AG04450 (cell line): ENCODE data around the gene STARD6. TPM values are rescaled to one million over a fixed set of nuclear protein-coding genes. Genes with fewer than 3 reads are reported as not detected.
A peak's percentile ranks its signal among the peaks of the same experiment; 100 is the strongest.

Source experiments
- CTCF ChIA-PET: fragments of 300-600, 350-600 bp; formaldehyde crosslinking; extraction: SDS; loops from one replicate; lab custom pipeline; 2022; ENCODE audit warnings: antibody characterized with exemption, inconsistent platforms; lab: Charles Lee
- POLR2A ChIA-PET: fragments of 350-600 bp; formaldehyde crosslinking; extraction: SDS; loops from one replicate; lab custom pipeline; 2021; ENCODE audit warnings: antibody characterized with exemption, inconsistent platforms; lab: Yijun Ruan, JAX
- DNase-seq: peaks from one replicate; pipeline ENCODE4 v3.0.0-alpha.2; 2011; ENCODE audit warnings: low read depth, low spot score
- H3K27ac ChIP-seq: one replicate; pipeline ENCODE4 v1.5.1; 2012; ENCODE audit warnings: low read depth, low read length, control low read depth
- H3K27me3 ChIP-seq: one replicate; pipeline ENCODE4 v1.6.0; 2012; ENCODE audit warnings: low read length; ENCODE audit not compliant: control insufficient read depth, insufficient read depth
- H3K4me3 ChIP-seq: 2 replicates; pipeline ENCODE4 v1.5.1; 2011; ENCODE audit warnings: mild to moderate bottlenecking, low read depth, low read length, control low read depth
- H3K9me3 ChIP-seq: 2 replicates; pipeline ENCODE4 v1.5.1; 2012; ENCODE audit warnings: low read length; ENCODE audit not compliant: control insufficient read depth, insufficient read depth
- CTCF ChIP-seq: IDR thresholded peaks from 2 replicates; pipeline ENCODE4 v1.5.1; 2011; ENCODE audit warnings: low read depth, low read length, control low read depth, inconsistent platforms
- polyA plus RNA-seq: library from polyadenylated mRNA; depleted of rRNA; stranded (reverse); fragments of >200 nt; gene quantifications from 2 replicates; pipeline ENCODE4 v1.2.3, GENCODE V29; 2011

STARD6 gene
- polyA plus RNA-seq, 1 experiment: 0.14 TPM

- Histone ChIP-seq H3K27ac (no peak overlapping the region), H3K9me3 (no peaks in the 10 kb centered on the region), H3K4me3 (no peak overlapping the region), H3K27me3 (no peaks in the 10 kb centered on the region)
- CTCF ChIA-PET: interaction anchor here (0.6 to 1.0 kb wide), 3 partner anchors 10 to 947 kb away, joined by 3 to 4 read pairs (median 3); no protein-coding TSS in a partner anchor
- DNase-seq: no peak
- peak; percentile 22; the same call in 1 of the 2 replicates for TF ChIP-seq CTCF
- POLR2A ChIA-PET: no interaction called here
Observed at GRCh38 chr18:54330768-54331548, 26.7 kb downstream of the STARD6 start.

GRCh38 chr18:54329787-54330186 is 27.9 kb downstream of the STARD6 start:
- no peak for TF ChIP-seq CTCF
- ChIA-PET CTCF (interaction anchor here (1.0 kb wide), 1 partner anchor 8 kb away, joined by 4 read pairs; no protein-coding TSS in a partner anchor), POLR2A (no interaction called here)
- Histone ChIP-seq H3K9me3 (no peaks in the 10 kb centered on the region), H3K27me3 (no peaks in the 10 kb centered on the region), H3K4me3 (no peak overlapping the region), H3K27ac (no peak overlapping the region)
- no peak for DNase-seq

- TF ChIP-seq CTCF: no peak
- ChIA-PET CTCF (no interaction called here), POLR2A (no interaction called here)
- H3K4me3 ChIP-seq: no peak overlapping the region
- H3K9me3 ChIP-seq: no peaks in the 10 kb centered on the region
- no peak overlapping the region for H3K27ac ChIP-seq
- no peaks in the 10 kb centered on the region for H3K27me3 ChIP-seq
- DNase-seq: no peak
Observed at GRCh38 chr18:54327818-54328217, 29.8 kb downstream of the STARD6 start.

GRCh38 chr18:54323970-54324369 is 33.7 kb downstream of the STARD6 start:
- Histone ChIP-seq H3K27me3 (no peaks in the 10 kb centered on the region), H3K4me3 (no peak overlapping the region), H3K27ac (no peak overlapping the region), H3K9me3 (no peaks in the 10 kb centered on the region)
- no peak for TF ChIP-seq CTCF
- ChIA-PET CTCF (no interaction called here), POLR2A (no interaction called here)
- DNase-seq: no peak

- no peak for DNase-seq
- H3K27ac ChIP-seq: no peak overlapping the region
- H3K9me3 ChIP-seq: no peaks in the 10 kb centered on the region
- H3K27me3 ChIP-seq: no peaks in the 10 kb centered on the region
- CTCF ChIA-PET: no interaction called here
- no peak overlapping the region for H3K4me3 ChIP-seq
- TF ChIP-seq CTCF: no peak
- POLR2A ChIA-PET: no interaction called here
Observed at GRCh38 chr18:54323561-54323960, 34.1 kb downstream of the STARD6 start.
